ENCODE results near the gene RPP25.
A peak's percentile ranks its signal among the peaks of the same experiment; 100 is the strongest.

Gene RPP25

GRCh38 chr15:74957476-74958035, 984 bp upstream of the RPP25 start:
- ATAC-seq (ENCODE audit: low read depth) = no peak; the same call in 2 of the 3 replicates
- no peaks in the 10 kb centered on the region for H3K27me3 ChIP-seq (ENCODE audit: insufficient read depth, poor library complexity, severe bottlenecking)
- H3K4me3 ChIP-seq (ENCODE audit: severe bottlenecking) = peak overlapping the region; percentile 40
- no peaks in the 10 kb centered on the region for H3K9me3 ChIP-seq (ENCODE audit: severe bottlenecking)
- H3K4me1 ChIP-seq (ENCODE audit: insufficient read depth, poor library complexity, severe bottlenecking) = peaks cover 20% of the 10 kb centered on the region
- H3K36me3 ChIP-seq (ENCODE audit: low read depth) = no peaks in the 10 kb centered on the region
- peak; percentile 76 for DNase-seq (ENCODE audit: low spot score)
- H3K27ac ChIP-seq (ENCODE audit: poor library complexity, severe bottlenecking) = peak overlapping the region; percentile 61
- TF ChIP-seq CTCF (IDR thresholded peaks at IDR 0.05; ENCODE audit: poor library complexity, severe bottlenecking) = no peak

- no peaks in the 10 kb centered on the region for H3K9me3 ChIP-seq (ENCODE audit: severe bottlenecking)
- DNase-seq (ENCODE audit: low spot score) = peak; percentile 87
- H3K4me3 ChIP-seq (ENCODE audit: severe bottlenecking) = peak overlapping the region; percentile 40
- TF ChIP-seq CTCF (IDR thresholded peaks at IDR 0.05; ENCODE audit: poor library complexity, severe bottlenecking) = peak; percentile 76
- H3K36me3 ChIP-seq (ENCODE audit: low read depth) = no peaks in the 10 kb centered on the region
- peak; percentile 30 for ATAC-seq (ENCODE audit: low read depth)
- H3K4me1 ChIP-seq (ENCODE audit: insufficient read depth, poor library complexity, severe bottlenecking) = peaks cover 20% of the 10 kb centered on the region
- H3K27me3 ChIP-seq (ENCODE audit: insufficient read depth, poor library complexity, severe bottlenecking) = no peaks in the 10 kb centered on the region
- H3K27ac ChIP-seq (ENCODE audit: poor library complexity, severe bottlenecking) = peak overlapping the region; percentile 61
Measured at GRCh38 chr15:74955796-74956647, 550 bp downstream of the RPP25 start.

- H3K27ac ChIP-seq (ENCODE audit: poor library complexity, severe bottlenecking) = no peak overlapping the region
- ATAC-seq (ENCODE audit: low read depth) = no peak
- peaks cover 20% of the 10 kb centered on the region for H3K4me1 ChIP-seq (ENCODE audit: insufficient read depth, poor library complexity, severe bottlenecking)
- DNase-seq (ENCODE audit: low spot score) = no peak
- H3K27me3 ChIP-seq (ENCODE audit: insufficient read depth, poor library complexity, severe bottlenecking) = no peaks in the 10 kb centered on the region
- H3K4me3 ChIP-seq (ENCODE audit: severe bottlenecking) = peak overlapping the region; percentile 40
- TF ChIP-seq CTCF (IDR thresholded peaks at IDR 0.05; ENCODE audit: poor library complexity, severe bottlenecking) = no peak
- no peaks in the 10 kb centered on the region for H3K9me3 ChIP-seq (ENCODE audit: severe bottlenecking)
- no peaks in the 10 kb centered on the region for H3K36me3 ChIP-seq (ENCODE audit: low read depth)
Measured at GRCh38 chr15:74955017-74955416, 1.6 kb downstream of the RPP25 start.

GRCh38 chr15:74954515-74954914, 2.1 kb downstream of the RPP25 start:
- no peak for TF ChIP-seq CTCF (IDR thresholded peaks at IDR 0.05; ENCODE audit: poor library complexity, severe bottlenecking)
- H3K9me3 ChIP-seq (ENCODE audit: severe bottlenecking) = no peaks in the 10 kb centered on the region
- ATAC-seq (ENCODE audit: low read depth) (no peak), DNase-seq (ENCODE audit: low spot score) (no peak)
- H3K4me1 ChIP-seq (ENCODE audit: insufficient read depth, poor library complexity, severe bottlenecking) = peaks cover 20% of the 10 kb centered on the region
- H3K27me3 ChIP-seq (ENCODE audit: insufficient read depth, poor library complexity, severe bottlenecking) = no peaks in the 10 kb centered on the region
- no peak overlapping the region for H3K27ac ChIP-seq (ENCODE audit: poor library complexity, severe bottlenecking)
- H3K36me3 ChIP-seq (ENCODE audit: low read depth) = no peaks in the 10 kb centered on the region
- no peak overlapping the region for H3K4me3 ChIP-seq (ENCODE audit: severe bottlenecking)

GRCh38 chr15:74951006-74951405, 5.6 kb downstream of the RPP25 start:
- no peaks in the 10 kb centered on the region for H3K27me3 ChIP-seq (ENCODE audit: insufficient read depth, poor library complexity, severe bottlenecking)
- DNase-seq (ENCODE audit: low spot score) (no peak), ATAC-seq (ENCODE audit: low read depth) (peak; percentile 16)
- no peak for TF ChIP-seq CTCF (IDR thresholded peaks at IDR 0.05; ENCODE audit: poor library complexity, severe bottlenecking)
- peaks cover 11% of the 10 kb centered on the region for H3K4me1 ChIP-seq (ENCODE audit: insufficient read depth, poor library complexity, severe bottlenecking)
- H3K27ac ChIP-seq (ENCODE audit: poor library complexity, severe bottlenecking) = no peak overlapping the region
- H3K36me3 ChIP-seq (ENCODE audit: low read depth) = no peaks in the 10 kb centered on the region
- no peaks in the 10 kb centered on the region for H3K9me3 ChIP-seq (ENCODE audit: severe bottlenecking)
- no peak overlapping the region for H3K4me3 ChIP-seq (ENCODE audit: severe bottlenecking)
